Lower leg skin (tissue), 4 donors: ENCODE results near the gene NSD1. TPM values are rescaled to one million over a fixed set of nuclear protein-coding genes. Genes with fewer than 3 reads are reported as not detected.
A peak's percentile ranks its signal among the peaks of the same experiment; 100 is the strongest.

Source experiments
- DNase-seq, 2 donors: peaks; one replicate each; pipeline ENCODE4 v3.0.0-alpha.2; 2019; ENCODE audit warnings: low spot score in 2 of 2
- H3K4me3 ChIP-seq: fragments of 200-600 bp; sonication (generic); 2 replicates; pipeline ENCODE4 v1.5.1; 2017; ENCODE audit warnings: mild to moderate bottlenecking, low read depth; ENCODE audit not compliant: poor library complexity, severe bottlenecking
- POLR2A ChIP-seq, 2 donors: fragments of 450-650 bp; IDR thresholded peaks; one replicate each; pipeline ENCODE4 v1.6.1; 2016 to 2017; ENCODE audit warnings: antibody characterized with exemption in 2 of 2, mild to moderate bottlenecking in 1 of 2, moderate library complexity in 1 of 2
- WGBS, 2 donors: methylation state at CpG; one replicate each; pipeline ENCODE4 v1.1.5; 2018; 5-methylcytosine and 5-hydroxymethylcytosine counted together
- intact Hi-C: fragments of 100-400 bp; cut with DNase I; formaldehyde crosslinking; loops from one replicate; pipeline ENCODE4 v1.15.0; 2023; ENCODE audit warnings: low total_unique reads
- total RNA-seq, 4 donors: library from RNA; depleted of rRNA; stranded (reverse); fragments of >200 nt; gene quantifications; one replicate each; pipeline ENCODE4 v1.1.0, GENCODE V29; 2016
- TF ChIP-seq, protein P1 (sequence below), 3 donors: fragments of 450-650 bp; IDR thresholded peaks; one replicate each; pipeline ENCODE4 v1.5.1; 2016; ENCODE audit warnings: antibody characterized with exemption in 3 of 3, mild to moderate bottlenecking in 3 of 3, moderate library complexity in 2 of 3

Gene NSD1
- total RNA-seq, 4 donors from 2014 or later = 25.1 to 36.8 (median 34.2) TPM

- intact Hi-C loops = loop anchor here (10.0 kb wide), 1 partner anchor 193 kb away; the partner anchor contains the start of genes PRELID1 and RAB24
- 20% methylated on average over 12 of the region's 12 CpGs for WGBS, 2 donors
- TF ChIP-seq POLR2A (IDR thresholded peaks at IDR 0.05) = no peak
- TF ChIP-seq, protein P1, sequence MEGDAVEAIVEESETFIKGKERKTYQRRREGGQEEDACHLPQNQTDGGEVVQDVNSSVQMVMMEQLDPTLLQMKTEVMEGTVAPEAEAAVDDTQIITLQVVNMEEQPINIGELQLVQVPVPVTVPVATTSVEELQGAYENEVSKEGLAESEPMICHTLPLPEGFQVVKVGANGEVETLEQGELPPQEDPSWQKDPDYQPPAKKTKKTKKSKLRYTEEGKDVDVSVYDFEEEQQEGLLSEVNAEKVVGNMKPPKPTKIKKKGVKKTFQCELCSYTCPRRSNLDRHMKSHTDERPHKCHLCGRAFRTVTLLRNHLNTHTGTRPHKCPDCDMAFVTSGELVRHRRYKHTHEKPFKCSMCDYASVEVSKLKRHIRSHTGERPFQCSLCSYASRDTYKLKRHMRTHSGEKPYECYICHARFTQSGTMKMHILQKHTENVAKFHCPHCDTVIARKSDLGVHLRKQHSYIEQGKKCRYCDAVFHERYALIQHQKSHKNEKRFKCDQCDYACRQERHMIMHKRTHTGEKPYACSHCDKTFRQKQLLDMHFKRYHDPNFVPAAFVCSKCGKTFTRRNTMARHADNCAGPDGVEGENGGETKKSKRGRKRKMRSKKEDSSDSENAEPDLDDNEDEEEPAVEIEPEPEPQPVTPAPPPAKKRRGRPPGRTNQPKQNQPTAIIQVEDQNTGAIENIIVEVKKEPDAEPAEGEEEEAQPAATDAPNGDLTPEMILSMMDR (IDR thresholded peaks at IDR 0.05) = peak in 1 of 3 donors; percentile 74
- DNase-seq = peak in 1 of 2 donors; percentile 91
- H3K4me3 ChIP-seq = no peak overlapping the region
Measured at GRCh38 chr5:177111720-177112394, 21.7 kb upstream of the NSD1 start.

DNA sequence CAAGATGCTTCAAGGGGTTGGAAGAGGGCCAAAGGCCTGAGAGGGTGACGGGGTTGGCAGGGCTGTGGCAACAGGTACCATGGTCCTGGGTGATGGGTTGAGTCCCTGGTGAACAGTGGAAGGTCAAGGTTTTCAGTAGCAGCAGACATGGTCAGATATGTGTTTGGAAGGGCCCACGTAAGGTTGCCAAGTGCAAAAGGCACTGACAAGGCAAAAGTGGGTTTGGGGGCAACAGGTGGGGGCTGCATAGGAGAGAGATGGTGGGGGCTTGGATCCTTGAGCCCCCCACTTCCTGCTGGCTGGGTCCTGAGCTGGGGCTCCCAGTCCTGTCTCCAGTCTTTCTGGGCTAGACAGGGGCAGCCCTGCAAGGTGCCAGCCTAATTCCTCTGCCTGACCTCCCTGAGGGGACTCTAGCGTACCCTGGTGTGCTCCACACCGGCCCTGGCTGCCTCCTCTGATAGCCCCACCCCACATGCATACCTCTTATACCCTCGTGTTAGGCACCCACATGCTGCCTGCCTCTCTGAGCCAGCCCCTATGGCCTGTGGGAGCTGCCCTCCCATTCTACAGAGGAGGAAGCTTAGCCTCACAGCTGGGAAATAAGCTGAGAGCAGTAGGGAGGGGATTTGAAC is 20.9 kb upstream of the NSD1 start:
- TF ChIP-seq, protein P1 (IDR thresholded peaks at IDR 0.05) = no peak
- TF ChIP-seq POLR2A (IDR thresholded peaks at IDR 0.05) = no peak
- 63 to 68% methylated on average over 5 of the region's 5 CpGs for WGBS, 2 donors
- H3K4me3 ChIP-seq = no peak overlapping the region
- intact Hi-C loops = loop anchor here (10.0 kb wide), 1 partner anchor 192 kb away; the partner anchor contains the start of genes PRELID1 and RAB24
- no peak for DNase-seq

- no peak overlapping the region for H3K4me3 ChIP-seq
- WGBS, 2 donors = 17% methylated on average over 14 of the region's 14 CpGs
- peak; percentile 75 to 95 for DNase-seq
- intact Hi-C loops = loop anchor here (10.0 kb wide), 1 partner anchor 191 kb away; the partner anchor contains the start of genes PRELID1 and RAB24
- TF ChIP-seq, protein P1 (IDR thresholded peaks at IDR 0.05) = peak in 2 of 3 donors; percentile 70 to 98
- TF ChIP-seq POLR2A (IDR thresholded peaks at IDR 0.05) = no peak
Measured at GRCh38 chr5:177113566-177114424, 19.8 kb upstream of the NSD1 start.

DNA sequence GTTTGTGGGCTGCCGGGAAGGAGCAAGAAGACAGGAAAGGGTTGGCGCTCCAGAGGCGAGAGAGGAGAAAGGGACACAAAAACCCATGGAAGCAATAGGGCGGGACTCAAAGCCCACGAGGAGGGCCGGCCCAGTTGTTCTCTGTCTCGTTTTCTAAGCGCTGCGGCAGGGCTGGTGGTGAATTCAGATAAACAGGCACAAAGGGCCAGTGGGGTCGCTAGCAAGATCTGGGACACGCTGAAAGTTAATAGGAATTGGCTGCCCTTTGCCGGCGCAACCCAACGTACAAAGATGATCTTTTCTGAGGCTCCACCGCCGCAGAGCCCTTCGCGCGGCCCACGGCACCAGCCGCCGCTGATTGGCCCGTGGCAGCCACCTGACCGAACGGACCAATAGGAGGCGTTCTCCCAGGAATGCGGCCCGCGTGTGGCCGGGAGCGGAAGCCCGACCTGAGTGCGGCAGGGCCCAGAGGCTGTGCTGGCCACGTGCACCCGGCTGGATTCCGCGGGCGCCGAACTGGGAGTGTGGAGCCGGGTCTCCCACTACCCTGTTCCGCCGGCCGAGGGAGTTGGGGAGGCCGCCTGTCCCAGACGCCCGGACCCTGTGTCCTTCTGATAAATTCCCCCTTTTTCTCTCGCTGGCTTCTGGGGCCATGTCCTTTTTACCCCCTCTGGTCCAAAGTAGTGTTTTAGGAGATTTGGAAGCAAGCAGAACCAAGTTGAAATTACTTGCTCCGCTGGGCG is 16.8 kb upstream of the NSD1 start:
- no peak for TF ChIP-seq POLR2A (IDR thresholded peaks at IDR 0.05)
- TF ChIP-seq, protein P1 (IDR thresholded peaks at IDR 0.05) = no peak
- H3K4me3 ChIP-seq = no peak overlapping the region
- intact Hi-C loops = loop anchor here (10.0 kb wide), 1 partner anchor 188 kb away; the partner anchor contains the start of genes PRELID1 and RAB24
- WGBS, 2 donors = 29 to 35% methylated on average over 27 to 39 of the region's 49 CpGs
- peak; percentile 79 to 97 for DNase-seq
